DMS53 treated with DMSO at 0.1 percent for 48 hours (cell line): ENCODE measurements around the gene KCNQ4.

Experiments used
- DNase-seq: peaks from one replicate; lab custom pipeline; 2025; ENCODE audit not compliant: unreplicated experiment; lab: John Stamatoyannopoulos, UW

The KCNQ4 gene

DNA sequence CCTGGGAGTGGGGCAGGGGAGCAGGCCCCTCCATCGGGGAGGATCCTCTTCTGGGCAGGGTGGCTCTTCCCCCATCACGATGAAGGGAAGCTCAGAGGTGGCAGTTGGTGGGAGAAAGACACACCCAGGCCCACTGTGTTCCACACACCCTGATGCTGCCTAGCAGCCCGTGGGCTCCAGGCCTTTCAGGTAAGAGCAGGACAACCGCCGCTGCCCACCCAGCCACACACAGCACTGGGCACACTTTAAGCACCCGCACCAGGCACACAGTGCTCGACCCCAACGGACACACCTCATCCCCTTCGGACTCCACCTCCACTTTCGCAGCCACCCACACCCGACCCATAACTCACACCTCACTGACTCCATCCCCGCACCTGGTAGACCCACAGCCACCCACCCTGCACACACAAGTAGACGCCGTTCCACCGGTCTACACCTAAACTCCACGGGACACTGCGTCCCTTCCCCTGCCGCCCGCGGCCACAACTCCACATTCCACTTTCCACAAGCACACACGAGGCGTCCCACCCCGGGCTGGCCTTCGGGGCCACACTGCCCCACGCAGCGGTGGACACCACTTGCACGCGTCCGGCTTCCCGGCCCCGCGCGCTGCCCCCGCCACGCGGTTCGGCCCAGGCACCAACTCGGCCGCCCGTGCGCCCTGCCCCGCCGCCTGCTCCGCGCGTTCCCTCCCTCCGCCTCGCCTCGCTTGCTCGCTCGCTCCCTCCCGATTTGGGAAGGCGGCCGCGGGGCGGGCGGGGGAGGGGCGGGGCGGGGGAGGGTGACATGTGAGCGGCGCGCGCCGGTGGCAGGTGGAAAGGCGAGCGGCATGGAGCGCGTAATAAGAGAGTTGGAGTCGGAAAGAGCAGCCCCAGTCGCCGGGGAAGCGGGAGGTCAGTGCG is at the start of gene KCNQ4:
TSS of gene KCNQ4 (plus strand) at position 787 of the 905 bp plus-strand sequence. CDS start 307 bp downstream, outside the sequence.
- peak; percentile 10 for DNase-seq

DNA sequence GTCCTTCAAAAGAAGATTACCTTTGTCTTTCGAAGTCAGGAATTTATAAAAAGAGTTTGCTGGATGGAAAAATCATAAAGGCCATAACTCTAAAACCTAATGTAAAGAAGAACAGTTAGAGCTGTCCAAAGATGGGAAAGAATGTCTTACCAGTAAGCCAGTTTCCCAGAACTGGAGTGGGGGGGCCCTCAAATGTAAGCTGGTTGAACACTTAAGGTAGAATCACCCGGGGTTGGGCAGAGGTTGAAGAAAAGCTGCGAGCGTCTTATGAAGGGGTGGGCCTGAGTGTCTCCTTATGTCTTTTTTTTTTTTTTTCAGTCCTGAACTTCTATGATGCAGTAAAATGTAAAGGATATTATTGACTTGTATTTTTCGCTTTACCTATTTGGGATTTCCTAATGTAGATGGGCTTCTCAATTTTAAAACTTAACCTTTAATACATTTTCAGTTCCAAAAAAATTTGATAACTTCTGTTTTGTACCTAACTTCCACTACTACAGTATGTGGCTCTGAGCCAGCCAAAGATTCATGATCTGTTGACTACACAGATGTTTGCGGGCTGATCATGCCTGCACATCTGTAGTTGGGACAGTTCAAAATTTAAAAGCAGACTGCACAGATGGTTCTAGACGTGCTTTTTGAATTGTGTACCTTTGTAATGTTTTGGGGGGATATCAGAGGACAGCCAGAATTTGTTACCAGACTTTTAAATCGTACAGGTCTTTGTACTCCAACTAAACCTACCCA is 48.5 kb upstream of the KCNQ4 start:
- no peak for DNase-seq

DNA sequence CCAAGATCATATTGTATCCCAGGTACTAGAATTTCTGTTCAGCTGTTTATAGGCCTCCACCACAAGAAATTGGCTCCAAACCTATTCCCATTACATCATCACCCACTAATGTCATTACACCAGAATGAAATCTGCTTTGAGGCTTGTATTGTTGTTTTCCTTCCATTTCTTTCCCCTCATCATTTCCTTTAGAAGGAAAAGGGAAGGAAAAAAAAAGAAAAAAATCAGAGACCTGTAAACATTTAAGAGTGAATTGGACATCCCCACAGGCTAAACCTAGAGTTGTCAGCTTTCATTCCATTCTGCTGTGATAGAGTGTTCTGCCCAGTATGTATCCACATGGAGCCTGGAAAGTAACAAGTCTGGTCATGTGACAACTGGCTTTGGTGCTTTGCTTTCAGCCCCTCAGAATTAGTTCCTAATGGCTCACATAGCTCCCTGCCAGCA is 47.5 kb upstream of the KCNQ4 start:
- DNase-seq, result no peak

DNA sequence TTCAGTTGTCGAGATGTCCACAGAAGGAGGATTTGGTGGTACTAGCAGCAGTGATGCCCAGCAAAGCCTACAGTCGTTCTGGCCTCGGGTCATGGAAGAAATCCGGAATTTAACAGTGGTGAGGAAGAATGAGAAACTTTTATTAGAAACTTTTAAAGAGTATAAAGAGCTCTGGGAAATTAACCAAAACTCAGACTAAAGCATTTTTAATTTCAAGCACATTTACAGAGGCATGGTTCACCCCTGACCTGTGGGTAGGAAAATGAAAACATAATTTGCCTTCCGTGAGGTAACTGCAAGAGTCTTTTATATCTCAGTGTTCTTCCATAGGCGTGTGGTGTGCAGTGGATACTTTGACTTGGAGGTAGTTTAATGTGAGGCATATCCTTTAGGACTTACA is 44.8 kb upstream of the KCNQ4 start:
- DNase-seq, result no peak

DNA sequence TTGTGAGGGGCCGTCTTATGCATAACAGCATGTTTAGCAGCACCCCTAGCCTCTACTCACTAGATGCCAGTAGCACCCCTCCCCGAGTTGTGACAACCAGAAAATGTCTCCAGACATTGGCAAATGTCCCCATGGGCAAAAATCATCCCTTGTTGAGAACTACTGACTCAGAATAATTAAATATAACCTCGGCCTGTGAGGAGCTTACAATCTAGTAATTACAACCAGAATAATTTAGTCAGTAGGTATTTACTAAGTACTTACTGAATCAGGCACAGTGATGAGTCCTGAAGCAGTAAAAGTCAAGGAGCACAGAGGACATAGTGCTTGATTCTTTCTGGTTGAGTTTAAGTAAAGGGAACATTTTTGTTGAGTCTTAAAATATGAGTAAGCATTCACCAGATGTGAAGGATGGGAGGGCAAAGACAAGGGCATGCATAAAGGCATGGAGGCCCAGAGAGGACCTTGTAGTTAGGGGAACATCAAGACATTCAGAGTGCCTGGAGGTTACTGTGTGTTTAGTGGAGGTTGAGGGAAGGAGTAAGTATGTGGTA is 44.1 kb upstream of the KCNQ4 start:
- no peak for DNase-seq

DNA sequence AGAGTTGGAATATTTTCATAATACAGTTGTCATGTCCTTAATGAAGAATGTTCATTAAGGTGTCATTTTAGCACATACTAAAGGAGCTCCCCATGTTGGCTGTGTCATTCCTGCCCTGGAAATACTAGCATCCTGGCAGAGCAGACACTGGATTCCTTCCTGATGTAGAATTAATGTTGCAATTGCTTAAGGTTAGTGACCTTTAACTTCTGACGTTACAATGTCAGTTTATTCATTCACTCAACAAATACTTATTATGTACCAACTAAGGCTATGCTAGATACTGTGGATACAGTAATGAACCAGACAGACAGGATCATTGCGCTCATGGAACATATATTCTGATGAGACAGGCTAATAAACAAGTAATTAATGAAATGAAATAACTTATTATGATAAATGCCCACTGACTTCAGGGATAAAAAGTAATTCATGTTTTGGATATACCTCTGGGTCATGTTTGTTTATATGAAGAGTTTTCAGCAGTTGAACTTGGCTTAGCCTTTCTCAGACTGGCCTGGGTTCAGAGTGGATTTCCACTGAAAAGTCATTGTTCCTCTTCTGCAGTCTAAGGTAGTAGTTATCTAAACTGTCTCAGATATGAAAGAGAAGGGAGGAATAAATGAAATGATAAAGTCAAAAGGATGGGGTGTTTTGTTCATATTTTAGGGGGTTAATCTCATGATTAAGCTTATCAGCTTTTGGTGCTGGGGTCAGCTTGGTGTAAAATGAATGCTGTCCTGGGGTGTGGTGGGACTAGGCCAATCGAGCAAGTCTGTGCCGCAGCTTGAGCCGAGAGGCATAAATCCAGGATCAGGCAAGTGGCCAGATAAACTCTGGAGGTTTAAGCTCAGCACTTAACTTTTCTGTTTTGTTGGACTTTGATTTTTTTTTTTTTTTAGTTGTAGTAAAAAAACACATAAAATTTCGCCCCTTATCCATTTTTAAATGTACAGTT is 43.3 kb upstream of the KCNQ4 start:
- DNase-seq, result no peak

DNA sequence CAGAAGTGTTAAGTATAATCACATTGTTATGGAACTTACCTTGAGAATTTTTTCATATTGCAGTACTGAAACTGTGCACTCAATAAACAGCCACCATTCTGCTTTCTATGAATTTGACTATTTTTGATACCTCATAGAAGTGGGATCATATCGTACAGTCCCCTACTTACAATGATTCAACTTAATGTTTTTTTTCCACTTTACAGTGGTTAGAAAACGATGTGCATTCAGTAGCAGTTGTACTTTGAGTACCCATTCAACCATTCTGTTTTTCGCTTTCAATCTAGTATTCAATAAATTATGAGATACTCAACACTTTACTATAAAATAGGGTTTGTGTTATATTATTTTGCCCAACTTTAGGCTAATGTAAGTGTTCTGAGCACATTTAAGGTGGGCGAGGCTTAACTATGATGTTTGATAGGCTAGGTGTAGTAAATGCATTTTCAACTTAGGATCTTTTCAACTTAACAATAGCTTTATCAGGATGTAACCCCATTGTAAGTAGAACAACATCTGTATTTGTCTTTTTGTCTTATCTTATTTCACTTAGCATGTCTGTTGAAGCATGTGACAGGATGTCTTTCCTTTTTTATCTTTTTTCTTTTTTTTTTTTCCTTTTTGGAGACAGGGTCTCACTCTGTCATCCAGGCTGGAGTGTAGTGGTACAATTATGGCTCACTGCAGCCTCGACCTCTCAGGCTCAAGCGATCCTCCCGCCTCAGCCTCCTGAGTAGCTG is 42.4 kb upstream of the KCNQ4 start:
- DNase-seq, result no peak

DNA sequence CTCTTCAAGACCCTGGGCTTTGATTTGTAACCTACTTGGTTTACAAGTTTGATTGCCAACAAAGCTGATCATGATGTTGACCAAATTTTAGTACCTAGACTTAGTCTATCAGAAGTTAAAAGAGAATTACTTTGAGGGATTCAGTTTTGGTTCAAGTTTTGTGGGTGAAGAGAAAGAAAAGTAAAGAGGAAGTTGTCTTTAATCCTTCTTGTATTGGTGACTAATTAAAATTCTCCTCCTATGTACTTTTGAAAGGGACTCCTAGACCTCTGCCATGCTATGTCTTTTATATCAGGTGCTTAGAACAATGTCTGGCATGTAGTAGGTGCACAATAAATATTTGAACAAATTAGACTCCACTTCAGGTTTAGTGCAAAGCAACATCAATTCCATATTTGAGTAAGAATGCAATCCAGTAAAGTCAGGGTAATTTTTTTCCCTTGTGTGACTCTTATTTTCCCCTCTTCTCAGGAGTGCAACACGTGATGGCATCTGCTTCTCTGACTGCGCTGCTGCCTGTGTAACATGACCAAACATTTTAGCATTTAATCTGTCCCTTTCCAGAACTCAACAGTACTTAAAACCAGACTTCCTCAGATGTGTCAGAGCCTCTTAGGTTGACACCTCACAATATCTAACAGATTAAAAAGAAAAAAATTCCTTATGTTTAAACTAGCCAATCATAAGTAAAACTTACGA is 41.1 kb upstream of the KCNQ4 start:
- no peak for DNase-seq

DNA sequence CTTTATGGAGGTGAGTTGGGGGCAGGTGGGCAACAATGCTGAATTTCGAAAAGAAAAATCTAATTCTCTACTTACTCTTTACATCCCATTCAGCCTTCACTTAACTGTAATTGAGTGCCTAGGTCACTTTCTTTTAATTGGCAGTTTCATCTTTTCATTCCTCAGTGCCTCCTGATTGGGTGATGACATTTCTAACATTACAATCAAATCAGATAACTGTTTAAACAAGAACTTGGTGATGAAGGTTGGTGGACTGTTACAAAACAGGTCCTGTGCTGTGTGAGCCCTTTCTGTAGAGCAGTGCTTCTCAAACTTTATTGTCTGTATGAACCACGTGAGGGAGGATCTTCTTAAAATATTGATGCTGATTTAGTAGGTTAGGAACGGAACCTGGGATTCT is 40.1 kb upstream of the KCNQ4 start:
- DNase-seq, result no peak

DNA sequence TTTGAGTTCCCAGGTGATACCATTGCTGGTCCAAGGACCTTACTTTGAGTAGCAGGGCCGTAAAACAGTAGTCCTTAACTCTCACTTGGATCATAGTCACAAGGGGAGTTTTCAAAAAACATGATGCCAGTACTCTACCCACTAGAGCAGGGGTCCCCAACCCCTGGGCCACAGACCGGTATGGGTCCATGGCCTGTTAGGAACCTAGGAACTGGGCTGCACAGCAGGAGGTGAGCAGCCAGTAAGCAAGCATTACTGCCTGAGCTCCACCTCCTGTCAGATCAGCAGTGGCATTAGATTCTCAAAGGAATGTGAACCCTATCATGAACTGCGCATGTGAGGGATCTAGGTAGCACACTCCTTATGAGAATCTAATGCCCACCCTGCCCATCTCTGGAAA is 39.7 kb upstream of the KCNQ4 start:
- no peak for DNase-seq

DNA sequence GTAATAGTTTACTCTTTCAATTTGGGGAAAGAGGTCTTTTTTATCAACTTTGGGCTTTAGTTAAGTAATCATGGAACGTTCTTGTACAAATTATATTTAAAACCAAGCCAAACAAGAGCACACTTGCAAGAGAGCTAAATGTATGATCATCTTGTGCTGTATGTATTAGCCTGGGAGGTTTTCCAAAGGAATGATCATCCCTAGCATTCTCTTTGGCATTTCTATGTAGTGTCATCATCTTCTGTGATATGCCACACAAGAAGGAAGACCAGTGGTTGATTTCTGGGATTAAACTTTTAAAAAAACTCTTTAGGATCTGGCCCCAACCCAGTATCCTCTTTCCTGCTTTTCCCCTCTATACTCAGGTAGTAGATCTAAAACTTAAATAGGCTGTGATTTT is 38.4 kb upstream of the KCNQ4 start:
- DNase-seq, result no peak

DNA sequence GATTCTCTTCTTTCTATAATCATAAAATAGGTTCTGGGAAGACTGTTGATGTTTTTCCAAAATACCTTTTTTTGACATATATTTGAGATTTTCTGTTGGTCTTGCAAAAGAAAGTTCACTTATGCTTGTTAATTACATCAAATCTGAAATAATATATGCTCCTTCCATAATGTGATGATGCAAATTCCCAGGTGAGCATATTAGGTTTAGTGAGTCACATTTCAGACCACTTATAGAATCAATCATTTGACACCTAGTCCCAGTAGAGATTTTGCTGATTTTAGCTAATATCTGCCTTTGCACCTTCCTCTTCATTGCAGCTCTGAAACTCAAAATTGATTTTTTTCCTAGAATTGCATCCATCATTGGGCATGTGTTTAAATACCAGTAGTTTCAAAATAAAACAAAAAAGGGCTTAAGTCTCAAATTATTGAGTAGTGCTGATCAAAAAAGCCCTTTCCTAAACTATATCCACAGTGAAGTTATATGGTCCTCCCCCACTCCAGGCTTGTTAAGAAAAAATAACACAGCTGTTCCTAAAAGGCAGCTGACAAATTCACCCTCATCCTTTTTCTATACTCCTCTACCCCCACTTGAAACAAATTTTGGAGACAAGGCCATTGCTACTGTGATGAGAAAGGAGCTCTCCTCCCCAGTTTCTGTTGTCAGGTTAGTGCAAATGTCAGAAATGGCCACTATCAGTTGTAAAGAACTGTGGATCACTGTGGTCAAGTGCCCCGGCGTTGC is 37.1 kb upstream of the KCNQ4 start:
- no peak for DNase-seq

DNA sequence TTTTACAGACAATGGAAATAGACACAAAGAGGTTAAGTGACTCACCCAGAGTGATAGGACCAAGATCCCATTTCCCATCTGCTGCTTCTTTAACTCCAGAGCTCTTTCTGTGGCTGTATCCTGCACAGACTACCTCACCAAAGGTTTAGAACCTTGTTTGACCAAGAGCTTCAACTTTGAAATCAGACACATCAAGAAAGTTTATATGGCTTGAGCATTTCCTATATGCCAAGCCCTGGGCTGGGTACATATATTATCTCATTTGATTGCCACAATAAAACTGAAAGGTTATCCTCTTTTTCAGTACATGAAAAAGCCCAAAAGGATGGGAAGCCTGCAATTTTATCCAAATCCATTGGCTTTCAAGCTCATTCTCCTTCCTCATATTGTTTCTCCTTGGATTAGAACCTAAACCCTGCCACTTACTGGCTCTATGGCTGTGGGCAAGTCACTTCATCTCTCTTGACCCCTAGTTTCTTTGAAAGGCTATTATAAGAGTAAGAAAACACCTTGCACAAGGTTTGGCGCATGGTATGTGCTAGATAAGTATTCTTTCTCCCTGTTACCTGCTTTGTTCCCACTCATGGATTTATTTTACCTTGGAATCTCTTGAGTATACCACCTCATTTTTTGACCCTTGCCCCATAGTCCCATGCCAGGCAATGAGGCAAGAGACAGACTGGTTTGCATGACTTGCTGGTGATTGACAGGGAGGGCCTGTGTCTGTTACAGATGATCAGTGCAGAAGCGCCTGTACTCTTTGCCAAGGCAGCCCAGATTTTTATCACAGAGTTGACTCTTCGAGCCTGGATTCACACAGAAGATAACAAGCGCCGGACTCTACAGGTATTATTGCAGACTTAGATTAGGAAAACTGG is 34.5 kb upstream of the KCNQ4 start:
- no peak for DNase-seq

DNA sequence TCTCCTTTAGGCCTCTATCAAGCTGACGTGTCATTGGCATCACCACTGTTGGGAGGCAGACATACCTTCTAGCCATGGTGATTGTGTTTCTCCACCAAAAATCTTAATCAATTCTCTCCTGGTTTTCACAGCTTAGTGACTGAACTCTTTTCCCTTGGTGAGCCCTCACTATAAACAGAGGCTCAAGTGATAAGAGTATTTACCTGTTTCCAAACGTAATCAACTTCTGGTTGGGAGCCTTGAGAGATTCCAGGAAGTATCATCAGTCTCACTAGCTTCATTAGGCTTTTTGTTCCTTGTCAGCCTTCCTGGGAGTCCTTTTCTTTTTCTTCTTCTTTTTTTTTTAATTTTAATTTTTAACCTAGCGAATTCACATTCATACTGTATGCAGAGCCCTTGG is 33.8 kb upstream of the KCNQ4 start:
- DNase-seq, result peak; percentile 20

DNA sequence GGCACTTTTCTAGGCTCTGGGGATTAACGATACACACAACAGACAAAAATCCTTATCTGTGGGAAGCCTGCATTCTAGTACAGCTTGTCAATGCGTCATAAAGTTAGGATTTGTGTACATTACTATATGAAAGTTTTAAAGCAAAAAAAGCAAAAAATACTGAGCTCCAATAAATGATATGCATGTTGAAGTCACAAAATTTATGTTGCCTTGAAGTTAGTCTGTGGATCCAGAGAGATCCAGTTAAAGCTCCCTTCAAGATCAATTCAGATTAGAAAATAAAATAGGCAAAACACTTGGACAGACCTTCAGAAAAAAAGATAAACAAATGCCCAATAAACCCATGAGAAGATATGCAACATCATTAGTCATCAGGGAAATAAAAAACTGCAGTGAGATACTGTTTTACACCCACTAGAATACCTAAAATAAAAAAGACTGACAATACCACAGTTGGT is 33.1 kb upstream of the KCNQ4 start:
- DNase-seq, result no peak

DNA sequence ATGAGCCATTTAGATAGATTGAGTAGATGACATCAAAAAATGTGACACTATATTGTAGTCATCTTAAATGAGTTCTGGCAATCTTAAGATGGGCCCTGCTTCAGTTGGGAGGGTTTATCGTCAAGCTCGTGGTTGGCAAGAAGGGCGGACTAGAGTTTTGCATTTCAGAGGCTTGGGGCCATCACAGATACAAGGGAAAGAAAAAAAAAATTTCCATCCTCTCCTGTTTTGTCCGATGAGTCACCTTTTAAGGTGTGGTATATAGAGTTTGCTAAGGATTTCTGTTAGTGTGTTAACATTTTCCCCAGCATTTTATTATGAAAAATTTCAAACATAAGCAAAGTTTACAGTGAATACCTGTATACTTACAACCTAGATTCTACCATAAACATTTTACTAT is 31.8 kb upstream of the KCNQ4 start:
- DNase-seq, result no peak

DNA sequence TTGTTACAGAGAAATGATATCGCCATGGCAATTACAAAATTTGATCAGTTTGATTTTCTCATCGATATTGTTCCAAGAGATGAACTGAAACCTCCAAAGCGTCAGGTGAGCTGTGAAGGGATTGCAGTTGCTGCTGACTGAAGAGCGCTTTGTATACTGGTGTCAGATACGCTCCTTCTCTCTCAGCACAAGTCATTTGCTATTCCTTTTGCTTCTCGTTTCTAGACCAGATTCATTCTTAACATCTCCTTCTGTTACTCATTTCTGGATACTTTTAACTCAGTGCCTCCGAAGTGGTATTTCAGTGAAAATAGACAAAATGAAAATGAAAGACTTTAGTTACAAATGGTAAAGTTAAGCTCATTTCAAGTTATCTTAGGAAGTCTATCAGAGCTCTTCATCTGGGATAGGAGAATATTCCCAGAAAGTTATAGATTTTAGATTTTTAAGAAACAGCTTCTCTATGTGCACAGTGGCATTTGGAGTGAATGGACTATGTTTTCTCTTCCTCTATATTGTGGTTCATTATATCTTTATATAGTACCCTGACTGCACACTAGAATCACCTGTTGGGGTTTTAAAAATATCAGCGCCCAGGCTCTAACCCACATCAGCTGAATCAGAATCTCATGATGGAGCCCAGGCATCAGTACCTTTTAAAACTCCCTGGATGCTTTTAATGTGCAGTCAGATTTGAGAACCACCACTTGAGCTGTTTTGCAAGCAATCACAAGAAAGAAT is 30.3 kb upstream of the KCNQ4 start:
- DNase-seq, result no peak
